Caco-2 (cell line): ENCODE measurements around the gene COX6B1. TPM values are rescaled to one million over a fixed set of nuclear protein-coding genes. Genes with fewer than 3 reads are reported as not detected.

Experiments
- BruUV-seq: library from RNA; stranded (reverse); fragments of 400-500 nt; replicated peaks from 2 replicates; lab custom pipeline; 2021; lab: Mats Ljungman, UMichigan
- CTCF ChIA-PET: fragments of 300-600 bp; sonication (Branson Sonifier 250); formaldehyde crosslinking; loops from one replicate; lab custom pipeline; 2022; ENCODE audit warnings: antibody characterized with exemption; lab: Charles Lee
- POLR2A ChIA-PET: fragments of 300-600 bp; sonication (Branson Sonifier 250); formaldehyde crosslinking; loops from one replicate; lab custom pipeline; 2022; ENCODE audit warnings: antibody characterized with exemption; lab: Charles Lee
- DNase-seq, 2 experiments: peaks; one replicate each; pipeline versions ENCODE4 v3.0.0 to v3.0.0-alpha.2; 2020 to 2022
- H3K27me3 ChIP-seq: replicated peaks from 2 replicates; pipeline ENCODE4 v1.6.0; 2011; ENCODE audit warnings: low read length; ENCODE audit not compliant: control insufficient read depth, insufficient read depth
- H3K36me3 ChIP-seq: 2 replicates; pipeline ENCODE4 v1.5.1; 2011; ENCODE audit warnings: low read length; ENCODE audit not compliant: control insufficient read depth, insufficient read depth
- H3K4me1 ChIP-seq: fragments of 250-450 bp; sonication (Bioruptor Pico); 2 replicates; pipeline ENCODE4 v1.5.1; 2020; ENCODE audit warnings: mild to moderate bottlenecking
- H3K4me3 ChIP-seq: 2 replicates; pipeline ENCODE4 v1.5.1; 2011; ENCODE audit warnings: low read depth, mild to moderate bottlenecking, control low read depth, low read length
- H3K9me3 ChIP-seq: fragments of 250-450 bp; sonication (Bioruptor Pico); 2 replicates; pipeline ENCODE4 v1.5.1; 2020; ENCODE audit warnings: mild to moderate bottlenecking, moderate library complexity
- H3K27ac Mint-ChIP-seq: one replicate; pipeline ENCODE4 v1.8.0; 2022; ENCODE audit warnings: mixed read lengths; ENCODE audit not compliant: unreplicated experiment
- H3K27me3 Mint-ChIP-seq: one replicate; pipeline ENCODE4 v1.8.0; 2022; ENCODE audit warnings: mixed read lengths; ENCODE audit not compliant: insufficient read depth, unreplicated experiment
- H3K36me3 Mint-ChIP-seq: one replicate; pipeline ENCODE4 v1.8.0; 2022; ENCODE audit warnings: mild to moderate bottlenecking, mixed read lengths; ENCODE audit not compliant: insufficient read depth, unreplicated experiment
- H3K4me1 Mint-ChIP-seq: one replicate; pipeline ENCODE4 v1.8.0; 2022; ENCODE audit warnings: low read depth, mixed read lengths; ENCODE audit not compliant: unreplicated experiment
- H3K4me3 Mint-ChIP-seq: one replicate; pipeline ENCODE4 v1.8.0; 2022; ENCODE audit warnings: mild to moderate bottlenecking, moderate library complexity, mixed read lengths; ENCODE audit not compliant: unreplicated experiment
- H3K9me3 Mint-ChIP-seq: one replicate; pipeline ENCODE4 v1.8.0; 2022; ENCODE audit warnings: mixed read lengths; ENCODE audit not compliant: unreplicated experiment
- intact Hi-C: fragments of 100-400 bp; cut with micrococcal nuclease; formaldehyde crosslinking; loops from one replicate; pipeline ENCODE4 v1.10.0; 2022; ENCODE audit not compliant: unreplicated experiment
- total RNA-seq: library from RNA; stranded (reverse); gene quantifications from 2 replicates; pipeline ENCODE4 v1.2.3, GENCODE V29; 2022
- TF ChIP-seq, protein P1 (sequence below), 2 experiments: fragments of 200-600 bp in 1 of 2; IDR thresholded peaks; 1 replicate in 1 of 2; 2 replicates in 1 of 2; pipeline versions ENCODE4 v1.5.1 to v1.8.0; 2011 to 2022; ENCODE audit warnings: antibody characterized with exemption in 1 of 2, control low read depth in 1 of 2, inconsistent platforms in 1 of 2, low read depth in 1 of 2, low read length in 1 of 2, mild to moderate bottlenecking in 1 of 2, moderate library complexity in 1 of 2; ENCODE audit not compliant: insufficient read depth in 1 of 2, severe bottlenecking in 1 of 2, unreplicated experiment in 1 of 2

Gene COX6B1
- total RNA-seq, 1 experiment from 2014 or later = 551 TPM

GRCh38 chr19:35620001-35620400 is 28.1 kb upstream of the COX6B1 start:
- intact Hi-C loops = no loop called here
- Histone ChIP-seq H3K4me3 (no peak overlapping the region), H3K4me1 (no peaks in the 10 kb centered on the region), H3K36me3 (no peaks in the 10 kb centered on the region), H3K9me3 (no peaks in the 10 kb centered on the region), H3K27me3 (no peaks in the 10 kb centered on the region)
- ChIA-PET CTCF (no interaction called here), POLR2A (no interaction called here)
- Mint-ChIP-seq H3K4me1 (no peaks in the 10 kb centered on the region), H3K27me3 (no peaks in the 10 kb centered on the region), H3K9me3 (no peaks in the 10 kb centered on the region), H3K4me3 (no peak overlapping the region), H3K27ac (no peak overlapping the region), H3K36me3 (peaks cover 24% of the 10 kb centered on the region)
- no peak for DNase-seq
- BruUV-seq = no TSS peak
- TF ChIP-seq, protein P1, sequence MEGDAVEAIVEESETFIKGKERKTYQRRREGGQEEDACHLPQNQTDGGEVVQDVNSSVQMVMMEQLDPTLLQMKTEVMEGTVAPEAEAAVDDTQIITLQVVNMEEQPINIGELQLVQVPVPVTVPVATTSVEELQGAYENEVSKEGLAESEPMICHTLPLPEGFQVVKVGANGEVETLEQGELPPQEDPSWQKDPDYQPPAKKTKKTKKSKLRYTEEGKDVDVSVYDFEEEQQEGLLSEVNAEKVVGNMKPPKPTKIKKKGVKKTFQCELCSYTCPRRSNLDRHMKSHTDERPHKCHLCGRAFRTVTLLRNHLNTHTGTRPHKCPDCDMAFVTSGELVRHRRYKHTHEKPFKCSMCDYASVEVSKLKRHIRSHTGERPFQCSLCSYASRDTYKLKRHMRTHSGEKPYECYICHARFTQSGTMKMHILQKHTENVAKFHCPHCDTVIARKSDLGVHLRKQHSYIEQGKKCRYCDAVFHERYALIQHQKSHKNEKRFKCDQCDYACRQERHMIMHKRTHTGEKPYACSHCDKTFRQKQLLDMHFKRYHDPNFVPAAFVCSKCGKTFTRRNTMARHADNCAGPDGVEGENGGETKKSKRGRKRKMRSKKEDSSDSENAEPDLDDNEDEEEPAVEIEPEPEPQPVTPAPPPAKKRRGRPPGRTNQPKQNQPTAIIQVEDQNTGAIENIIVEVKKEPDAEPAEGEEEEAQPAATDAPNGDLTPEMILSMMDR (IDR thresholded peaks at IDR 0.05; ENCODE audit: insufficient read depth in 1 of 2, low read depth in 1 of 2, low read length in 1 of 2, severe bottlenecking in 1 of 2, unreplicated experiment in 1 of 2) = no peak

DNA sequence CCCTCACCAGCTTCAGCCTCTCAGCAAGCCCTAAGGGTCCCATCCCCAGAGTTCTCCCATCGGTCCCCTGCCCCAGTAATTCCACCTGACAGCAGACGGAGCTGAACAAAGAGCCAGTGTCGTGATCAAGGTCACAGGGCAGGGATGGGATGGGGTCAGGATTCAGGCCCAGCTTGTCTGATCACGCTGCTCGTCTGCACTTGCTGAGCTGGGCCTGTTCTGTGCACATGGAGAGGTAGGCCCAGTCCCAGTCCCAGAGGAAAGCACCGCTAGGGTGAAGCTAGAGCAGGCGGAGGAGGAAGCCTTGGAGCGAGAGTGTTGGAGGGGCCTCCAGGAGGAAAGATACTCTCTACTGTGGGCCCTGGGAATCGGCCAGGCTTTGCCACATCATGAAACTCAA is 26.4 kb upstream of the COX6B1 start:
- no peak overlapping the region for H3K4me3 Mint-ChIP-seq
- no peaks in the 10 kb centered on the region for H3K36me3 ChIP-seq
- H3K36me3 Mint-ChIP-seq = peaks cover 25% of the 10 kb centered on the region
- intact Hi-C loops = no loop called here
- TF ChIP-seq, protein P1 (IDR thresholded peaks at IDR 0.05; ENCODE audit: insufficient read depth in 1 of 2, low read depth in 1 of 2, low read length in 1 of 2, severe bottlenecking in 1 of 2, unreplicated experiment in 1 of 2) = no peak
- BruUV-seq = no TSS peak
- H3K9me3 ChIP-seq = no peaks in the 10 kb centered on the region
- no peaks in the 10 kb centered on the region for H3K4me1 Mint-ChIP-seq
- H3K27ac Mint-ChIP-seq = no peak overlapping the region
- CTCF ChIA-PET = no interaction called here
- no peak for DNase-seq
- no peak overlapping the region for H3K4me3 ChIP-seq
- no peaks in the 10 kb centered on the region for H3K27me3 Mint-ChIP-seq
- no peaks in the 10 kb centered on the region for H3K4me1 ChIP-seq
- no peaks in the 10 kb centered on the region for H3K9me3 Mint-ChIP-seq
- POLR2A ChIA-PET = no interaction called here
- no peaks in the 10 kb centered on the region for H3K27me3 ChIP-seq

DNA sequence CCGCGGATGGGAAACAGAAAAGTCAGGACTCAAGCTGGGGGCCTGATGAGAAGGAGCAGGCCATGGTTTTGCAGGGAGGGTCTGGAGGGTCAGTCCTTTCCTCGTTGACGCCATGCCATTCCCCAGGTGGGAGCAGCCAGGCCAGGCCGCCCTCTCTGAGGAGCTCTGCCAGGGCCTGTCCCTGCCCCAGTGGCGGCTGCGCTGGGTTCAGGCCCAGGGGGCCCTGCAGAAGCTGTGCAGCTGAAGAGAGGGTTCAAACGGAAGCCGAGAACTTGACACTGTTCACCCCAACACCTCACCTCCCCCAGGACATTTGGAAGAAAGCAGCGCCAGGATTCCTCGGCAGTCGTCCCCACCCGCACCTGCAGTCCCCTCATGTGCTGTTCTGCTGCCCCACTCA is 25.4 kb upstream of the COX6B1 start:
- Mint-ChIP-seq H3K36me3 (peaks cover 25% of the 10 kb centered on the region), H3K4me1 (no peaks in the 10 kb centered on the region), H3K27me3 (no peaks in the 10 kb centered on the region), H3K4me3 (no peak overlapping the region), H3K9me3 (no peaks in the 10 kb centered on the region), H3K27ac (no peak overlapping the region)
- no peaks in the 10 kb centered on the region for H3K4me1 ChIP-seq
- no peaks in the 10 kb centered on the region for H3K36me3 ChIP-seq
- no peaks in the 10 kb centered on the region for H3K27me3 ChIP-seq
- ChIA-PET CTCF (no interaction called here), POLR2A (no interaction called here)
- no peak for DNase-seq
- TF ChIP-seq, protein P1 (IDR thresholded peaks at IDR 0.05; ENCODE audit: insufficient read depth in 1 of 2, low read depth in 1 of 2, low read length in 1 of 2, severe bottlenecking in 1 of 2, unreplicated experiment in 1 of 2) = no peak
- intact Hi-C loops = no loop called here
- no peak overlapping the region for H3K4me3 ChIP-seq
- no peaks in the 10 kb centered on the region for H3K9me3 ChIP-seq
- BruUV-seq = no TSS peak
